T-helper 2 cell treated with Interferon-gamma antibody and Interleukin-4, amounts not matched to agents 5 μg/mL and 100 μg/mL, for 36 hours (primary cell): ENCODE results near the gene HSD17B4.

Experiments
- DNase-seq: peaks from one replicate; pipeline ENCODE4 v3.0.0; 2021; ENCODE audit warnings: low spot score
- H3K27ac Mint-ChIP-seq: one replicate; pipeline ENCODE4 v1.8.0; 2021; ENCODE audit warnings: mild to moderate bottlenecking, mixed read lengths
- H3K27me3 Mint-ChIP-seq: one replicate; pipeline ENCODE4 v1.8.0; 2021; ENCODE audit warnings: low read depth, mixed read lengths
- H3K36me3 Mint-ChIP-seq: one replicate; pipeline ENCODE4 v1.8.0; 2021; ENCODE audit warnings: low read depth, mixed read lengths
- H3K4me1 Mint-ChIP-seq: one replicate; pipeline ENCODE4 v1.8.0; 2021; ENCODE audit warnings: low read depth, mixed read lengths
- H3K4me3 Mint-ChIP-seq: one replicate; pipeline ENCODE4 v1.8.0; 2022; ENCODE audit warnings: mild to moderate bottlenecking, moderate library complexity, mixed read lengths
- H3K9me3 Mint-ChIP-seq: one replicate; pipeline ENCODE4 v1.8.0; 2021; ENCODE audit warnings: mixed read lengths

Gene HSD17B4

GRCh38 chr5:119541716-119542115 lies 89.4 kb downstream of the HSD17B4 start:
- peaks cover 3% of the 10 kb centered on the region for H3K4me1 Mint-ChIP-seq
- no peaks in the 10 kb centered on the region for H3K27me3 Mint-ChIP-seq
- H3K36me3 Mint-ChIP-seq, result no peaks in the 10 kb centered on the region
- H3K4me3 Mint-ChIP-seq, result no peak overlapping the region
- no peak for DNase-seq
- no peaks in the 10 kb centered on the region for H3K9me3 Mint-ChIP-seq
- H3K27ac Mint-ChIP-seq, result no peak overlapping the region

GRCh38 chr5:119551819-119552218 lies 99.5 kb downstream of the HSD17B4 start:
- H3K4me1 Mint-ChIP-seq, result no peaks in the 10 kb centered on the region
- no peaks in the 10 kb centered on the region for H3K36me3 Mint-ChIP-seq
- H3K27me3 Mint-ChIP-seq, result no peaks in the 10 kb centered on the region
- no peaks in the 10 kb centered on the region for H3K9me3 Mint-ChIP-seq
- no peak overlapping the region for H3K4me3 Mint-ChIP-seq
- no peak overlapping the region for H3K27ac Mint-ChIP-seq
- no peak for DNase-seq

- no peak for DNase-seq
- Mint-ChIP-seq H3K27me3 (no peaks in the 10 kb centered on the region), H3K27ac (no peak overlapping the region), H3K4me3 (no peak overlapping the region), H3K9me3 (no peaks in the 10 kb centered on the region), H3K4me1 (no peaks in the 10 kb centered on the region), H3K36me3 (no peaks in the 10 kb centered on the region)
Observed at GRCh38 chr5:119554597-119554996, 102.3 kb downstream of the HSD17B4 start.

- no peaks in the 10 kb centered on the region for H3K4me1 Mint-ChIP-seq
- no peaks in the 10 kb centered on the region for H3K9me3 Mint-ChIP-seq
- no peak for DNase-seq
- H3K27me3 Mint-ChIP-seq, result no peaks in the 10 kb centered on the region
- H3K27ac Mint-ChIP-seq, result no peak overlapping the region
- H3K36me3 Mint-ChIP-seq, result no peaks in the 10 kb centered on the region
- H3K4me3 Mint-ChIP-seq, result no peak overlapping the region
Observed at GRCh38 chr5:119570910-119571309, 118.6 kb downstream of the HSD17B4 start.

- no peak for DNase-seq
- Mint-ChIP-seq H3K9me3 (no peaks in the 10 kb centered on the region), H3K4me1 (no peaks in the 10 kb centered on the region), H3K27me3 (peaks cover 2% of the 10 kb centered on the region), H3K4me3 (no peak overlapping the region), H3K27ac (no peak overlapping the region), H3K36me3 (no peaks in the 10 kb centered on the region)
Observed at GRCh38 chr5:119578937-119579336, 126.6 kb downstream of the HSD17B4 start.

- no peak for DNase-seq
- H3K4me1 Mint-ChIP-seq, result no peaks in the 10 kb centered on the region
- no peaks in the 10 kb centered on the region for H3K36me3 Mint-ChIP-seq
- peaks cover 2% of the 10 kb centered on the region for H3K27me3 Mint-ChIP-seq
- H3K27ac Mint-ChIP-seq, result no peak overlapping the region
- H3K9me3 Mint-ChIP-seq, result no peaks in the 10 kb centered on the region
- no peak overlapping the region for H3K4me3 Mint-ChIP-seq
Observed at GRCh38 chr5:119582987-119583386, 130.7 kb downstream of the HSD17B4 start.

GRCh38 chr5:119583684-119584083 lies 131.4 kb downstream of the HSD17B4 start:
- Mint-ChIP-seq H3K27ac (no peak overlapping the region), H3K36me3 (no peaks in the 10 kb centered on the region), H3K27me3 (peaks cover 2% of the 10 kb centered on the region), H3K4me3 (no peak overlapping the region), H3K4me1 (no peaks in the 10 kb centered on the region), H3K9me3 (no peaks in the 10 kb centered on the region)
- DNase-seq, result no peak
